Hepatocyte (in vitro differentiated cells): ENCODE results near the gene RNF112.

ENCODE experiments used
- CTCF ChIP-seq: fragments of 200-600 bp; sonication (generic); IDR thresholded peaks from 2 replicates; pipeline ENCODE4 v1.5.1; 2016; ENCODE audit warnings: antibody characterized with exemption, mild to moderate bottlenecking; ENCODE audit not compliant: poor library complexity
- EZH2phosphoT487 ChIP-seq: fragments of 200-600 bp; sonication (generic); IDR thresholded peaks from one replicate; pipeline ENCODE4 v1.6.1; 2018; ENCODE audit warnings: antibody characterized with exemption, mild to moderate bottlenecking, low read depth, moderate library complexity; ENCODE audit not compliant: unreplicated experiment, severe bottlenecking

- TF ChIP-seq CTCF = no peak
- TF ChIP-seq EZH2phosphoT487 = no peak
Measured at GRCh38 chr17:19363114-19363438, 48.0 kb upstream of the RNF112 start.
